GM23338 (cell line): Measurements from ENCODE around the gene TYW3. TPM values are rescaled to one million over a fixed set of nuclear protein-coding genes. Genes with fewer than 3 reads are reported as not detected.

Experiments
- ATAC-seq: fragments of 200-7000 bp; cut with Tn5 transposase; 3 replicates; pipeline ENCODE4 v1.9.1; 2020
- DNase-seq: peaks from one replicate; pipeline ENCODE4 v3.0.0-alpha.2; 2015; ENCODE audit warnings: low spot score
- H2AFZ ChIP-seq: fragments of 200-600 bp; sonication (generic); 2 replicates; pipeline ENCODE4 v1.8.0; 2016; ENCODE audit warnings: antibody characterized with exemption, mild to moderate bottlenecking, moderate library complexity
- H3F3A ChIP-seq: fragments of 200-600 bp; sonication (generic); replicated peaks from 2 replicates; pipeline ENCODE4 v1.8.0; 2017; ENCODE audit warnings: antibody characterized with exemption, mixed run types, low read depth
- H3K27ac ChIP-seq: fragments of 200-600 bp; sonication (generic); 2 replicates; pipeline ENCODE4 v1.6.1; 2016; ENCODE audit warnings: low read depth
- H3K27me3 ChIP-seq: fragments of 200-600 bp; sonication (generic); 2 replicates; pipeline ENCODE4 v1.8.0; 2016; ENCODE audit warnings: mild to moderate bottlenecking, mixed run types, moderate library complexity; ENCODE audit not compliant: insufficient read depth
- H3K36me3 ChIP-seq: fragments of 200-600 bp; sonication (generic); 2 replicates; pipeline ENCODE4 v1.8.0; 2016; ENCODE audit warnings: mild to moderate bottlenecking; ENCODE audit not compliant: insufficient read depth
- H3K4me1 ChIP-seq: fragments of 200-600 bp; sonication (generic); 2 replicates; pipeline ENCODE4 v1.8.0; 2016; ENCODE audit warnings: mild to moderate bottlenecking, moderate library complexity; ENCODE audit not compliant: insufficient read depth
- H3K4me2 ChIP-seq: fragments of 200-600 bp; sonication (generic); 2 replicates; pipeline ENCODE4 v1.7.1; 2017; ENCODE audit warnings: mixed run types
- H3K4me3 ChIP-seq: fragments of 200-600 bp; sonication (generic); 2 replicates; pipeline ENCODE4 v1.6.1; 2016; ENCODE audit warnings: mixed run types
- H3K79me2 ChIP-seq: fragments of 200-600 bp; sonication (generic); replicated peaks from 2 replicates; pipeline ENCODE4 v1.8.0; 2017; ENCODE audit warnings: mild to moderate bottlenecking; ENCODE audit not compliant: insufficient read depth
- H3K9me2 ChIP-seq: fragments of 200-600 bp; sonication (generic); 2 replicates; pipeline ENCODE4 v1.8.0; 2017; ENCODE audit not compliant: insufficient read depth
- H4K20me1 ChIP-seq: fragments of 200-600 bp; sonication (generic); replicated peaks from 2 replicates; pipeline ENCODE4 v1.8.0; 2017; ENCODE audit warnings: mild to moderate bottlenecking; ENCODE audit not compliant: insufficient read depth
- H3K27ac Mint-ChIP-seq: 2 replicates; pipeline ENCODE4 v1.8.0; 2020; ENCODE audit warnings: inconsistent platforms, mild to moderate bottlenecking, moderate library complexity, mixed read lengths
- H3K27me3 Mint-ChIP-seq: 3 replicates; pipeline ENCODE4 v1.8.0; 2022; ENCODE audit warnings: low read depth, mild to moderate bottlenecking, moderate library complexity, mixed read lengths, inconsistent platforms; ENCODE audit not compliant: insufficient read depth, poor library complexity
- H3K36me3 Mint-ChIP-seq: 3 replicates; pipeline ENCODE4 v1.8.0; 2021; ENCODE audit warnings: low read depth, mild to moderate bottlenecking, inconsistent platforms, moderate library complexity, mixed read lengths
- H3K4me1 Mint-ChIP-seq: 3 replicates; pipeline ENCODE4 v1.8.0; 2020; ENCODE audit warnings: mild to moderate bottlenecking, inconsistent platforms, mixed read lengths
- H3K4me3 Mint-ChIP-seq: 3 replicates; pipeline ENCODE4 v1.8.0; 2021; ENCODE audit warnings: moderate library complexity, mild to moderate bottlenecking, inconsistent platforms, mixed read lengths
- H3K9me3 Mint-ChIP-seq: 3 replicates; pipeline ENCODE4 v1.8.0; 2020; ENCODE audit warnings: moderate library complexity, mild to moderate bottlenecking, inconsistent platforms, mixed read lengths
- CREB1 ChIP-seq: fragments of 250-450 bp; sonication (Bioruptor Pico); IDR thresholded peaks from 2 replicates; pipeline ENCODE4 v1.5.0; 2020; ENCODE audit warnings: low read depth, mild to moderate bottlenecking, moderate library complexity
- EZH2 ChIP-seq: fragments of 200-600 bp; sonication (generic); IDR thresholded peaks from one replicate; pipeline ENCODE4 v1.8.0; 2017; ENCODE audit warnings: antibody characterized with exemption, mild to moderate bottlenecking, low read depth; ENCODE audit not compliant: unreplicated experiment
- EZH2phosphoT487 ChIP-seq: fragments of 200-600 bp; sonication (generic); IDR thresholded peaks from one replicate; pipeline ENCODE4 v1.8.1; 2018; ENCODE audit warnings: antibody characterized with exemption; ENCODE audit not compliant: unreplicated experiment
- JUNB ChIP-seq: IDR thresholded peaks from one replicate; pipeline ENCODE4 v1.6.1; 2016; ENCODE audit warnings: antibody characterized with exemption; ENCODE audit not compliant: unreplicated experiment
- NANOG ChIP-seq: IDR thresholded peaks from 2 replicates; pipeline ENCODE4 v1.6.1; 2016; ENCODE audit warnings: antibody characterized with exemption, borderline replicate concordance
- POLR2AphosphoS5 ChIP-seq: IDR thresholded peaks from 2 replicates; pipeline ENCODE4 v1.6.1; 2016; ENCODE audit warnings: antibody characterized with exemption, low read depth
- STAT1 ChIP-seq: IDR thresholded peaks from one replicate; pipeline ENCODE4 v1.6.1; 2016; ENCODE audit warnings: antibody characterized with exemption; ENCODE audit not compliant: unreplicated experiment
- ZNF114 ChIP-seq: fragments of 250-450 bp; sonication (Bioruptor Pico); IDR thresholded peaks from 2 replicates; pipeline ENCODE4 v1.5.0; 2020; ENCODE audit warnings: mild to moderate bottlenecking, moderate library complexity
- ZNF331 ChIP-seq: fragments of 250-450 bp; sonication (Bioruptor Pico); IDR thresholded peaks from 2 replicates; pipeline ENCODE4 v1.5.0; 2020; ENCODE audit warnings: low read depth, mild to moderate bottlenecking, moderate library complexity
- polyA plus RNA-seq: library from polyadenylated mRNA; unstranded; fragments of >200 nt; fragmentation: Nextera tagmentation; extraction: Ambion mirVana; gene quantifications from 2 replicates; pipeline ENCODE4 v1.2.1, GENCODE V29; 2016
- total RNA-seq: library from RNA; depleted of rRNA; stranded (reverse); fragments of >200 nt; shearing (Covaris generic); gene quantifications from 2 replicates; pipeline ENCODE4 v1.2.3, GENCODE V29; 2014
- TF ChIP-seq, protein P1 (sequence below): IDR thresholded peaks from one replicate; pipeline ENCODE4 v1.6.1; 2018; ENCODE audit warnings: antibody characterized with exemption; ENCODE audit not compliant: unreplicated experiment
- TF ChIP-seq, protein P2 (sequence below), 2 experiments: fragments of 200-600 bp in 1 of 2; sonication (generic) in 1 of 2; conservative IDR thresholded peaks; 2 replicates each; pipeline versions ENCODE4 v1.5.1 to v1.6.1; 2016 to 2017; ENCODE audit warnings: antibody characterized with exemption in 2 of 2, low read depth in 2 of 2, mild to moderate bottlenecking in 2 of 2, moderate library complexity in 1 of 2
- TF ChIP-seq, protein P3 (sequence below): fragments of 250-450 bp; sonication (Bioruptor Pico); IDR thresholded peaks from 2 replicates; pipeline ENCODE4 v1.5.0; 2020; ENCODE audit warnings: mild to moderate bottlenecking, moderate library complexity
- TF ChIP-seq, protein P4 (sequence below): IDR thresholded peaks from 2 replicates; pipeline ENCODE4 v1.6.1; 2016; ENCODE audit warnings: antibody characterized with exemption

Gene TYW3
- total and polyA plus RNA-seq, 2 experiments from 2014 or later, result 29.6 to 66.8 TPM

DNA sequence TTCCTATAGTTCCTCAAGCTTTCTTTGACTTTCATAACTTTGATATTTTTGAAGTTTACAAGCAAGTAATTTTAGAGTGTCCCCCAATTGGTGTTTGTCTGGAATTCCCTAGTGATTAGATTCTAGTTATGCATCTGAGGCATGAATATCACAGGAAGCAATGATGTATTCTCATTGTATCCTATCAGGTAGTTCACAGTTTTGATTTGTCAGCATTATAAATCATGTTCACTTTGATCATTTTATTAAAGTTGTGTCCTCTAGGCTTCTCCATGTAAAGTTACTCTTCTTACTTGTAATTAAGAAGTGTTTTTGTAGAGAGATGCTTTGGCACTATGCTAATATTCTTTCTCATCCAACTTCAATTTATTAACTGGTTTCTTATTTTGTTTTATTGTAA, 53.0 kb downstream of the TYW3 start:
- no peak for TF ChIP-seq POLR2AphosphoS5
- TF ChIP-seq NANOG, result no peak
- no peak for TF ChIP-seq JUNB
- TF ChIP-seq, protein P1, sequence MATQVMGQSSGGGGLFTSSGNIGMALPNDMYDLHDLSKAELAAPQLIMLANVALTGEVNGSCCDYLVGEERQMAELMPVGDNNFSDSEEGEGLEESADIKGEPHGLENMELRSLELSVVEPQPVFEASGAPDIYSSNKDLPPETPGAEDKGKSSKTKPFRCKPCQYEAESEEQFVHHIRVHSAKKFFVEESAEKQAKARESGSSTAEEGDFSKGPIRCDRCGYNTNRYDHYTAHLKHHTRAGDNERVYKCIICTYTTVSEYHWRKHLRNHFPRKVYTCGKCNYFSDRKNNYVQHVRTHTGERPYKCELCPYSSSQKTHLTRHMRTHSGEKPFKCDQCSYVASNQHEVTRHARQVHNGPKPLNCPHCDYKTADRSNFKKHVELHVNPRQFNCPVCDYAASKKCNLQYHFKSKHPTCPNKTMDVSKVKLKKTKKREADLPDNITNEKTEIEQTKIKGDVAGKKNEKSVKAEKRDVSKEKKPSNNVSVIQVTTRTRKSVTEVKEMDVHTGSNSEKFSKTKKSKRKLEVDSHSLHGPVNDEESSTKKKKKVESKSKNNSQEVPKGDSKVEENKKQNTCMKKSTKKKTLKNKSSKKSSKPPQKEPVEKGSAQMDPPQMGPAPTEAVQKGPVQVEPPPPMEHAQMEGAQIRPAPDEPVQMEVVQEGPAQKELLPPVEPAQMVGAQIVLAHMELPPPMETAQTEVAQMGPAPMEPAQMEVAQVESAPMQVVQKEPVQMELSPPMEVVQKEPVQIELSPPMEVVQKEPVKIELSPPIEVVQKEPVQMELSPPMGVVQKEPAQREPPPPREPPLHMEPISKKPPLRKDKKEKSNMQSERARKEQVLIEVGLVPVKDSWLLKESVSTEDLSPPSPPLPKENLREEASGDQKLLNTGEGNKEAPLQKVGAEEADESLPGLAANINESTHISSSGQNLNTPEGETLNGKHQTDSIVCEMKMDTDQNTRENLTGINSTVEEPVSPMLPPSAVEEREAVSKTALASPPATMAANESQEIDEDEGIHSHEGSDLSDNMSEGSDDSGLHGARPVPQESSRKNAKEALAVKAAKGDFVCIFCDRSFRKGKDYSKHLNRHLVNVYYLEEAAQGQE, result no peak
- TF ChIP-seq CREB1 (CRISPR knock-in tag), result no peak
- TF ChIP-seq, protein P2, sequence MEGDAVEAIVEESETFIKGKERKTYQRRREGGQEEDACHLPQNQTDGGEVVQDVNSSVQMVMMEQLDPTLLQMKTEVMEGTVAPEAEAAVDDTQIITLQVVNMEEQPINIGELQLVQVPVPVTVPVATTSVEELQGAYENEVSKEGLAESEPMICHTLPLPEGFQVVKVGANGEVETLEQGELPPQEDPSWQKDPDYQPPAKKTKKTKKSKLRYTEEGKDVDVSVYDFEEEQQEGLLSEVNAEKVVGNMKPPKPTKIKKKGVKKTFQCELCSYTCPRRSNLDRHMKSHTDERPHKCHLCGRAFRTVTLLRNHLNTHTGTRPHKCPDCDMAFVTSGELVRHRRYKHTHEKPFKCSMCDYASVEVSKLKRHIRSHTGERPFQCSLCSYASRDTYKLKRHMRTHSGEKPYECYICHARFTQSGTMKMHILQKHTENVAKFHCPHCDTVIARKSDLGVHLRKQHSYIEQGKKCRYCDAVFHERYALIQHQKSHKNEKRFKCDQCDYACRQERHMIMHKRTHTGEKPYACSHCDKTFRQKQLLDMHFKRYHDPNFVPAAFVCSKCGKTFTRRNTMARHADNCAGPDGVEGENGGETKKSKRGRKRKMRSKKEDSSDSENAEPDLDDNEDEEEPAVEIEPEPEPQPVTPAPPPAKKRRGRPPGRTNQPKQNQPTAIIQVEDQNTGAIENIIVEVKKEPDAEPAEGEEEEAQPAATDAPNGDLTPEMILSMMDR (conservative IDR thresholded peaks at IDR 0.05; ENCODE audit: low read depth in 2 of 2), result no peak
- no peak for TF ChIP-seq ZNF331 (CRISPR knock-in tag)
- no peak for TF ChIP-seq STAT1
- TF ChIP-seq ZNF114 (CRISPR knock-in tag), result no peak
- TF ChIP-seq EZH2, result no peak
- no peak for TF ChIP-seq EZH2phosphoT487
- TF ChIP-seq, protein P3, sequence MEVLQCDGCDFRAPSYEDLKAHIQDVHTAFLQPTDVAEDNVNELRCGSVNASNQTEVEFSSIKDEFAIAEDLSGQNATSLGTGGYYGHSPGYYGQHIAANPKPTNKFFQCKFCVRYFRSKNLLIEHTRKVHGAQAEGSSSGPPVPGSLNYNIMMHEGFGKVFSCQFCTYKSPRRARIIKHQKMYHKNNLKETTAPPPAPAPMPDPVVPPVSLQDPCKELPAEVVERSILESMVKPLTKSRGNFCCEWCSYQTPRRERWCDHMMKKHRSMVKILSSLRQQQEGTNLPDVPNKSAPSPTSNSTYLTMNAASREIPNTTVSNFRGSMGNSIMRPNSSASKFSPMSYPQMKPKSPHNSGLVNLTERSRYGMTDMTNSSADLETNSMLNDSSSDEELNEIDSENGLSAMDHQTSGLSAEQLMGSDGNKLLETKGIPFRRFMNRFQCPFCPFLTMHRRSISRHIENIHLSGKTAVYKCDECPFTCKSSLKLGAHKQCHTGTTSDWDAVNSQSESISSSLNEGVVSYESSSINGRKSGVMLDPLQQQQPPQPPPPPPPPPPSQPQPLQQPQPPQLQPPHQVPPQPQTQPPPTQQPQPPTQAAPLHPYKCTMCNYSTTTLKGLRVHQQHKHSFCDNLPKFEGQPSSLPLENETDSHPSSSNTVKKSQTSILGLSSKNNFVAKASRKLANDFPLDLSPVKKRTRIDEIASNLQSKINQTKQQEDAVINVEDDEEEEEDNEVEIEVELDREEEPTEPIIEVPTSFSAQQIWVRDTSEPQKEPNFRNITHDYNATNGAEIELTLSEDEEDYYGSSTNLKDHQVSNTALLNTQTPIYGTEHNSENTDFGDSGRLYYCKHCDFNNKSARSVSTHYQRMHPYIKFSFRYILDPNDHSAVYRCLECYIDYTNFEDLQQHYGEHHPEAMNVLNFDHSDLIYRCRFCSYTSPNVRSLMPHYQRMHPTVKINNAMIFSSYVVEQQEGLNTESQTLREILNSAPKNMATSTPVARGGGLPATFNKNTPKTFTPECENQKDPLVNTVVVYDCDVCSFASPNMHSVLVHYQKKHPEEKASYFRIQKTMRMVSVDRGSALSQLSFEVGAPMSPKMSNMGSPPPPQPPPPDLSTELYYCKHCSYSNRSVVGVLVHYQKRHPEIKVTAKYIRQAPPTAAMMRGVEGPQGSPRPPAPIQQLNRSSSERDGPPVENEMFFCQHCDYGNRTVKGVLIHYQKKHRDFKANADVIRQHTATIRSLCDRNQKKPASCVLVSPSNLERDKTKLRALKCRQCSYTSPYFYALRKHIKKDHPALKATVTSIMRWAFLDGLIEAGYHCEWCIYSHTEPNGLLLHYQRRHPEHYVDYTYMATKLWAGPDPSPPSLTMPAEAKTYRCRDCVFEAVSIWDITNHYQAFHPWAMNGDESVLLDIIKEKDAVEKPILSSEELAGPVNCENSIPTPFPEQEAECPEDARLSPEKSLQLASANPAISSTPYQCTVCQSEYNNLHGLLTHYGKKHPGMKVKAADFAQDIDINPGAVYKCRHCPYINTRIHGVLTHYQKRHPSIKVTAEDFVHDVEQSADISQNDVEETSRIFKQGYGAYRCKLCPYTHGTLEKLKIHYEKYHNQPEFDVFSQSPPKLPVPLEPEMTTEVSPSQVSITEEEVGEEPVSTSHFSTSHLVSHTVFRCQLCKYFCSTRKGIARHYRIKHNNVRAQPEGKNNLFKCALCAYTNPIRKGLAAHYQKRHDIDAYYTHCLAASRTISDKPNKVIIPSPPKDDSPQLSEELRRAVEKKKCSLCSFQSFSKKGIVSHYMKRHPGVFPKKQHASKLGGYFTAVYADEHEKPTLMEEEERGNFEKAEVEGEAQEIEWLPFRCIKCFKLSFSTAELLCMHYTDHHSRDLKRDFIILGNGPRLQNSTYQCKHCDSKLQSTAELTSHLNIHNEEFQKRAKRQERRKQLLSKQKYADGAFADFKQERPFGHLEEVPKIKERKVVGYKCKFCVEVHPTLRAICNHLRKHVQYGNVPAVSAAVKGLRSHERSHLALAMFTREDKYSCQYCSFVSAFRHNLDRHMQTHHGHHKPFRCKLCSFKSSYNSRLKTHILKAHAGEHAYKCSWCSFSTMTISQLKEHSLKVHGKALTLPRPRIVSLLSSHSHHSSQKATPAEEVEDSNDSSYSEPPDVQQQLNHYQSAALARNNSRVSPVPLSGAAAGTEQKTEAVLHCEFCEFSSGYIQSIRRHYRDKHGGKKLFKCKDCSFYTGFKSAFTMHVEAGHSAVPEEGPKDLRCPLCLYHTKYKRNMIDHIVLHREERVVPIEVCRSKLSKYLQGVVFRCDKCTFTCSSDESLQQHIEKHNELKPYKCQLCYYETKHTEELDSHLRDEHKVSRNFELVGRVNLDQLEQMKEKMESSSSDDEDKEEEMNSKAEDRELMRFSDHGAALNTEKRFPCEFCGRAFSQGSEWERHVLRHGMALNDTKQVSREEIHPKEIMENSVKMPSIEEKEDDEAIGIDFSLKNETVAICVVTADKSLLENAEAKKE, result no peak
- TF ChIP-seq, protein P4, sequence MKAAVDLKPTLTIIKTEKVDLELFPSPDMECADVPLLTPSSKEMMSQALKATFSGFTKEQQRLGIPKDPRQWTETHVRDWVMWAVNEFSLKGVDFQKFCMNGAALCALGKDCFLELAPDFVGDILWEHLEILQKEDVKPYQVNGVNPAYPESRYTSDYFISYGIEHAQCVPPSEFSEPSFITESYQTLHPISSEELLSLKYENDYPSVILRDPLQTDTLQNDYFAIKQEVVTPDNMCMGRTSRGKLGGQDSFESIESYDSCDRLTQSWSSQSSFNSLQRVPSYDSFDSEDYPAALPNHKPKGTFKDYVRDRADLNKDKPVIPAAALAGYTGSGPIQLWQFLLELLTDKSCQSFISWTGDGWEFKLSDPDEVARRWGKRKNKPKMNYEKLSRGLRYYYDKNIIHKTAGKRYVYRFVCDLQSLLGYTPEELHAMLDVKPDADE, result no peak
- ATAC-seq (no peak), DNase-seq (no peak)
- no peak overlapping the region for H3K4me2 ChIP-seq
- H3K9me2 ChIP-seq, result 0 out of 2 replicates have a peak, but pooled peaks cover 2% of the 10 kb centered on the region
- H3K36me3 ChIP-seq, result no peaks in the 10 kb centered on the region
- no peak overlapping the region for H2AFZ ChIP-seq
- H3K4me3 ChIP-seq, result no peak overlapping the region
- H4K20me1 ChIP-seq, result no peaks in the 10 kb centered on the region
- no peaks in the 10 kb centered on the region for H3K79me2 ChIP-seq
- Mint-ChIP-seq H3K27me3 (no peaks in the 10 kb centered on the region), H3K4me3 (no peak overlapping the region), H3K4me1 (peaks cover 4% of the 10 kb centered on the region), H3K27ac (no peak overlapping the region), H3K36me3 (no peaks in the 10 kb centered on the region; the same call in 2 of the 3 replicates), H3K9me3 (peaks cover 6% of the 10 kb centered on the region; the same call in 1 of the 3 replicates)
- H3K27ac ChIP-seq, result no peak overlapping the region
- H3K27me3 ChIP-seq, result no peaks in the 10 kb centered on the region
- no peaks in the 10 kb centered on the region for H3F3A ChIP-seq
- H3K4me1 ChIP-seq, result peaks cover 12% of the 10 kb centered on the region
